HG03097 (cell line): Measurements from ENCODE around the gene TRAF2.
"Not testable (repeated sequence)": the region's sequence is repeated elsewhere in the genome, so short reads cannot be mapped to it uniquely, and the experiment has no call there.

Experiments used
- ATAC-seq: cut with Tn5 transposase; IDR thresholded peaks from one replicate; pipeline ENCODE4 v1.9.1; 2021; ENCODE audit not compliant: unreplicated experiment, low FRiP score

The TRAF2 gene

GRCh38 chr9:136876476-136876875 is 9.8 kb upstream of the TRAF2 start:
- no peak for ATAC-seq

GRCh38 chr9:136880651-136881050 is 5.7 kb upstream of the TRAF2 start:
- ATAC-seq, result no peak

- ATAC-seq, result no peak
Measured at GRCh38 chr9:136881691-136882108, 4.6 kb upstream of the TRAF2 start.

- no peak for ATAC-seq
Measured at GRCh38 chr9:136882109-136882946, 4.0 kb upstream of the TRAF2 start.

GRCh38 chr9:136882947-136883283 is 3.4 kb upstream of the TRAF2 start:
- ATAC-seq, result not testable (repeated sequence)

- ATAC-seq, result not testable (repeated sequence)
Measured at GRCh38 chr9:136883670-136884069, 2.6 kb upstream of the TRAF2 start.

- peak; percentile 27 for ATAC-seq
Measured at GRCh38 chr9:136886610-136887597, 588 bp downstream of the TRAF2 start.

- no peak for ATAC-seq
Measured at GRCh38 chr9:136888454-136888853, 2.1 kb downstream of the TRAF2 start.

GRCh38 chr9:136889858-136890257 is 3.5 kb downstream of the TRAF2 start:
- ATAC-seq, result no peak

GRCh38 chr9:136890661-136891060 is 4.3 kb downstream of the TRAF2 start:
- ATAC-seq, result no peak

- ATAC-seq, result no peak
Measured at GRCh38 chr9:136896027-136896426, 9.7 kb downstream of the TRAF2 start.

GRCh38 chr9:136898483-136899100 is 12.3 kb downstream of the TRAF2 start:
- ATAC-seq, result no peak

- ATAC-seq, result no peak
Measured at GRCh38 chr9:136899196-136899595, 12.9 kb downstream of the TRAF2 start.

- no peak for ATAC-seq
Measured at GRCh38 chr9:136900556-136900955, 14.2 kb downstream of the TRAF2 start.

- no peak for ATAC-seq
Measured at GRCh38 chr9:136900988-136901515, 14.7 kb downstream of the TRAF2 start.

- no peak for ATAC-seq
Measured at GRCh38 chr9:136901516-136902258, 15.4 kb downstream of the TRAF2 start.

GRCh38 chr9:136902259-136902821 is 16.0 kb downstream of the TRAF2 start:
- no peak for ATAC-seq

GRCh38 chr9:136903041-136903554 is 16.8 kb downstream of the TRAF2 start:
- no peak for ATAC-seq

GRCh38 chr9:136906266-136906665 is 19.9 kb downstream of the TRAF2 start:
- ATAC-seq, result no peak
